Neural cell (in vitro differentiated cells): ENCODE results near the gene CACNA1B. TPM values are rescaled to one million over a fixed set of nuclear protein-coding genes. Genes with fewer than 3 reads are reported as not detected.
"Not testable (repeated sequence)": the region's sequence is repeated elsewhere in the genome, so short reads cannot be mapped to it uniquely, and the experiment has no call there.

Experiments
- H2AFZ ChIP-seq: fragments of 200-600, 300-800 bp; sonication (generic), shearing (Covaris generic); 2 replicates; pipeline ENCODE4 v1.6.0; 2014; ENCODE audit warnings: low read depth, mild to moderate bottlenecking, antibody characterized with exemption, low read length, moderate library complexity
- H3F3A ChIP-seq: fragments of 200-600 bp; shearing (Covaris generic); 2 replicates; pipeline ENCODE4 v1.6.1; 2016; ENCODE audit warnings: mild to moderate bottlenecking, moderate library complexity, mixed read lengths, antibody characterized with exemption, low read length; ENCODE audit not compliant: insufficient read depth, poor library complexity, severe bottlenecking
- H3K27ac ChIP-seq: fragments of 200-600, 300-800 bp; sonication (generic), shearing (Covaris generic); 2 replicates; pipeline ENCODE4 v1.5.1; 2014; ENCODE audit warnings: mild to moderate bottlenecking, low read length, moderate library complexity
- H3K27me3 ChIP-seq: fragments of 300-800, 200-600 bp; sonication (generic), shearing (Covaris generic); 2 replicates; pipeline ENCODE4 v1.6.0; 2014; ENCODE audit warnings: mild to moderate bottlenecking, low read depth, low read length, moderate library complexity; ENCODE audit not compliant: insufficient read depth
- H3K36me3 ChIP-seq: fragments of 300-800, 200-600 bp; sonication (generic), shearing (Covaris generic); 2 replicates; pipeline ENCODE4 v1.5.1; 2014; ENCODE audit warnings: mild to moderate bottlenecking, antibody characterized with exemption, low read length, moderate library complexity; ENCODE audit not compliant: insufficient read depth
- H3K4me2 ChIP-seq: fragments of 300-800, 200-600 bp; sonication (generic), shearing (Covaris generic); 2 replicates; pipeline ENCODE4 v1.6.0; 2014; ENCODE audit warnings: mild to moderate bottlenecking, low read length
- H3K4me3 ChIP-seq: fragments of 300-800, 200-600 bp; sonication (generic), shearing (Covaris generic); 2 replicates; pipeline ENCODE4 v1.5.1; 2014; ENCODE audit warnings: mild to moderate bottlenecking, low read length, moderate library complexity
- H3K79me2 ChIP-seq: fragments of 200-600 bp; shearing (Covaris generic); replicated peaks from 2 replicates; pipeline ENCODE4 v1.6.0; 2014; ENCODE audit warnings: mild to moderate bottlenecking, low read length, moderate library complexity; ENCODE audit not compliant: insufficient read depth
- H3K9ac ChIP-seq: fragments of 300-800, 200-600 bp; sonication (generic), shearing (Covaris generic); 2 replicates; pipeline ENCODE4 v1.6.1; 2016; ENCODE audit warnings: mild to moderate bottlenecking, low read length, mixed read lengths
- H3K9me2 ChIP-seq: fragments of 200-600 bp; shearing (Covaris generic); 2 replicates; pipeline ENCODE4 v1.6.1; 2016; ENCODE audit warnings: mild to moderate bottlenecking, low read length, mixed read lengths; ENCODE audit not compliant: insufficient read depth
- H3K9me3 ChIP-seq: fragments of 200-600, 300-800 bp; sonication (generic), shearing (Covaris generic); 2 replicates; pipeline ENCODE4 v1.6.1; 2016; ENCODE audit warnings: mild to moderate bottlenecking, mixed run types, low read length, moderate library complexity, mixed read lengths
- H4K20me1 ChIP-seq: fragments of 200-600 bp; shearing (Covaris generic); 2 replicates; pipeline ENCODE4 v1.6.1; 2016; ENCODE audit warnings: mild to moderate bottlenecking, mixed run types; ENCODE audit not compliant: insufficient read depth
- EP300 ChIP-seq: fragments of 450-650 bp; conservative IDR thresholded peaks from 2 replicates; pipeline ENCODE4 v1.6.1; 2014; ENCODE audit warnings: antibody characterized with exemption, mild to moderate bottlenecking, moderate library complexity; ENCODE audit not compliant: poor library complexity, severe bottlenecking
- EZH2 ChIP-seq: fragments of 200-600, 300-800 bp; shearing (Covaris generic), sonication (generic); IDR thresholded peaks from 2 replicates; pipeline ENCODE4 v1.6.1; 2014; ENCODE audit warnings: antibody characterized with exemption, low read length, borderline replicate concordance, mild to moderate bottlenecking; ENCODE audit not compliant: insufficient read depth, poor library complexity, severe bottlenecking
- MXI1 ChIP-seq: fragments of 450-650 bp; conservative IDR thresholded peaks from 2 replicates; pipeline ENCODE4 v1.6.1; 2014; ENCODE audit warnings: antibody characterized with exemption, mild to moderate bottlenecking; ENCODE audit not compliant: poor library complexity, severe bottlenecking
- POLR2AphosphoS5 ChIP-seq: IDR thresholded peaks from 2 replicates; pipeline ENCODE4 v1.6.1; 2012
- RAD21 ChIP-seq: fragments of 450-650 bp; conservative IDR thresholded peaks from 2 replicates; pipeline ENCODE4 v1.6.1; 2014; ENCODE audit warnings: antibody characterized with exemption, mild to moderate bottlenecking, moderate library complexity
- SMC3 ChIP-seq: fragments of 450-650 bp; conservative IDR thresholded peaks from 2 replicates; pipeline ENCODE4 v1.6.1; 2014; ENCODE audit warnings: antibody characterized with exemption, mild to moderate bottlenecking, moderate library complexity; ENCODE audit not compliant: poor library complexity
- TAF1 ChIP-seq: IDR thresholded peaks from 2 replicates; pipeline ENCODE4 v1.6.1; 2012; ENCODE audit warnings: low read depth
- polyA plus RNA-seq: library from polyadenylated mRNA; depleted of rRNA; stranded (reverse); fragments of >200 nt; gene quantifications from 2 replicates; pipeline ENCODE4 v1.2.3, GENCODE V29; 2014
- TF ChIP-seq, protein P1 (sequence below): IDR thresholded peaks from 2 replicates; pipeline ENCODE4 v1.6.1; 2012; ENCODE audit warnings: borderline replicate concordance
- TF ChIP-seq, protein P2 (sequence below): fragments of 450-650 bp; IDR thresholded peaks from 2 replicates; pipeline ENCODE4 v1.5.1; 2014; ENCODE audit warnings: antibody characterized with exemption, mild to moderate bottlenecking, moderate library complexity; ENCODE audit not compliant: poor library complexity, severe bottlenecking

The CACNA1B gene
- polyA plus RNA-seq, 1 donor from 2014 or later: 5.8 TPM

DNA sequence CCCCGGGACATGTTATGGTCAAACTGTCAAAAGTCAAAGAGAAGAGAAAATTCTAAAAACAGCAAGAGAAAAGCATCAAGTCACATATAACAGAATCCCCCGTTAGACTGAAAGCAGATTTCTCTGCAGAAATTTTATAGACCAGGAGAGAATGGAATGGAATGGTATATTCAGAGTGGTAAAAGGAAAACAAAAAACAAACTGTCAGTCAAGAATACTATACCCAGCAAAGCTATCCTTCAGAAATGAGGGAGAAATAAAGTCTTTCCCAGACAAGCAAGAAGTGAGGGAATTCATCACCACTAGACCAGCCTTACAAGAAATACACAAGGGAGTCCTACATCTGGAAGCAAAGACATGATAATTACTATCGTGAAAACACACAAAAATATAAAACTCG, 208.0 kb downstream of the CACNA1B start:
- Histone ChIP-seq H3K9ac (no peak overlapping the region), H3K9me3 (peaks cover 4% of the 10 kb centered on the region), H3K27ac (no peak overlapping the region), H3K27me3 (no peaks in the 10 kb centered on the region), H2AFZ (no peak overlapping the region), H3K36me3 (no peaks in the 10 kb centered on the region), H3F3A (no peaks in the 10 kb centered on the region), H4K20me1 (no peaks in the 10 kb centered on the region), H3K4me3 (no peak overlapping the region), H3K9me2 (no peaks in the 10 kb centered on the region), H3K4me2 (no peak overlapping the region), H3K79me2 (no peaks in the 10 kb centered on the region)
- TF ChIP-seq TAF1 (no peak), RAD21 (no peak), EP300 (no peak), SMC3 (no peak), EZH2 (no peak), POLR2AphosphoS5 (no peak), MXI1 (no peak)
- TF ChIP-seq, protein P1, sequence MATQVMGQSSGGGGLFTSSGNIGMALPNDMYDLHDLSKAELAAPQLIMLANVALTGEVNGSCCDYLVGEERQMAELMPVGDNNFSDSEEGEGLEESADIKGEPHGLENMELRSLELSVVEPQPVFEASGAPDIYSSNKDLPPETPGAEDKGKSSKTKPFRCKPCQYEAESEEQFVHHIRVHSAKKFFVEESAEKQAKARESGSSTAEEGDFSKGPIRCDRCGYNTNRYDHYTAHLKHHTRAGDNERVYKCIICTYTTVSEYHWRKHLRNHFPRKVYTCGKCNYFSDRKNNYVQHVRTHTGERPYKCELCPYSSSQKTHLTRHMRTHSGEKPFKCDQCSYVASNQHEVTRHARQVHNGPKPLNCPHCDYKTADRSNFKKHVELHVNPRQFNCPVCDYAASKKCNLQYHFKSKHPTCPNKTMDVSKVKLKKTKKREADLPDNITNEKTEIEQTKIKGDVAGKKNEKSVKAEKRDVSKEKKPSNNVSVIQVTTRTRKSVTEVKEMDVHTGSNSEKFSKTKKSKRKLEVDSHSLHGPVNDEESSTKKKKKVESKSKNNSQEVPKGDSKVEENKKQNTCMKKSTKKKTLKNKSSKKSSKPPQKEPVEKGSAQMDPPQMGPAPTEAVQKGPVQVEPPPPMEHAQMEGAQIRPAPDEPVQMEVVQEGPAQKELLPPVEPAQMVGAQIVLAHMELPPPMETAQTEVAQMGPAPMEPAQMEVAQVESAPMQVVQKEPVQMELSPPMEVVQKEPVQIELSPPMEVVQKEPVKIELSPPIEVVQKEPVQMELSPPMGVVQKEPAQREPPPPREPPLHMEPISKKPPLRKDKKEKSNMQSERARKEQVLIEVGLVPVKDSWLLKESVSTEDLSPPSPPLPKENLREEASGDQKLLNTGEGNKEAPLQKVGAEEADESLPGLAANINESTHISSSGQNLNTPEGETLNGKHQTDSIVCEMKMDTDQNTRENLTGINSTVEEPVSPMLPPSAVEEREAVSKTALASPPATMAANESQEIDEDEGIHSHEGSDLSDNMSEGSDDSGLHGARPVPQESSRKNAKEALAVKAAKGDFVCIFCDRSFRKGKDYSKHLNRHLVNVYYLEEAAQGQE: no peak
- TF ChIP-seq, protein P2, sequence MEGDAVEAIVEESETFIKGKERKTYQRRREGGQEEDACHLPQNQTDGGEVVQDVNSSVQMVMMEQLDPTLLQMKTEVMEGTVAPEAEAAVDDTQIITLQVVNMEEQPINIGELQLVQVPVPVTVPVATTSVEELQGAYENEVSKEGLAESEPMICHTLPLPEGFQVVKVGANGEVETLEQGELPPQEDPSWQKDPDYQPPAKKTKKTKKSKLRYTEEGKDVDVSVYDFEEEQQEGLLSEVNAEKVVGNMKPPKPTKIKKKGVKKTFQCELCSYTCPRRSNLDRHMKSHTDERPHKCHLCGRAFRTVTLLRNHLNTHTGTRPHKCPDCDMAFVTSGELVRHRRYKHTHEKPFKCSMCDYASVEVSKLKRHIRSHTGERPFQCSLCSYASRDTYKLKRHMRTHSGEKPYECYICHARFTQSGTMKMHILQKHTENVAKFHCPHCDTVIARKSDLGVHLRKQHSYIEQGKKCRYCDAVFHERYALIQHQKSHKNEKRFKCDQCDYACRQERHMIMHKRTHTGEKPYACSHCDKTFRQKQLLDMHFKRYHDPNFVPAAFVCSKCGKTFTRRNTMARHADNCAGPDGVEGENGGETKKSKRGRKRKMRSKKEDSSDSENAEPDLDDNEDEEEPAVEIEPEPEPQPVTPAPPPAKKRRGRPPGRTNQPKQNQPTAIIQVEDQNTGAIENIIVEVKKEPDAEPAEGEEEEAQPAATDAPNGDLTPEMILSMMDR: no peak

DNA sequence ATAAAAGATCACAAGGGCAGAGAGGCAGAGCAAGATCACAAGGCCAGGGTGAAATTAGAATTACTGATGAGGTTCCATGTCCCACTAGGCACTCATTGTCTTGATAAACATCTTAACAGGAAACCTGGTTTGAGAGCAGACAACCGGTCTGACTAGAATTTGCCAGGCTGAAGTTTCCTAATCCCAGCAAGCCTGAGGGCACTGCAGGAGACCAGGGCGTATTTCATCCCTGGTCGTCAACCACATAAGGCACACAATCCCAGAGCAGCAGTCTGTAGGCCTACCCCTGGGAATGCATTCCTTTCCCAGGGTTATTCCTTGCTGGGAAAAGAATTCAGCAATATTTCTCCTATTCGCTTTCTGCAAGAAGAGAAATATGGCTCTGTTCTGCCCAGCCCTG, 214.5 kb downstream of the CACNA1B start:
- H3K9ac ChIP-seq, H3K27me3 ChIP-seq, H4K20me1 ChIP-seq, H3K4me3 ChIP-seq, H3K79me2 ChIP-seq, H3F3A ChIP-seq, H2AFZ ChIP-seq, H3K36me3 ChIP-seq, H3K9me2 ChIP-seq, H3K4me2 ChIP-seq, H3K9me3 ChIP-seq, H3K27ac ChIP-seq: not testable (repeated sequence)

DNA sequence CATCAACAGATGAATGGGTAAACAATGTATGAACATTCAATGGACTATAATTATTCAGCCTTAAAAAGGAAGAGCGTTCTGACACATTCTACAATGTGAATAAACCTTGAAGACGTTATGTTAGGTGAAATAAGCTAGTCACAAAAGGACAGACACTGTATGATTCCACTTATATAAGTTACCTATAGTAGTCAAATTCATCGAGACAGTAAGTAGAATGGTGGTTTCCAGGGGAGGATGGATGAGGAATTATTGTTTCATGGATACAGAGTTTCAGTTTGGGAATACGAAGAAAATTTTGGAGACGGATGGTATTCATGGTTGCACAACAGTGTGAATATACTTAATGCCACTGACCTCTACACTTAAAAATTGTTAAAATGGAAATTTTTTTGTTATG, 216.4 kb downstream of the CACNA1B start:
- Histone ChIP-seq H4K20me1 (no peaks in the 10 kb centered on the region), H3K27ac (no peak overlapping the region), H3K9me3 (no peaks in the 10 kb centered on the region), H3K4me2 (no peak overlapping the region), H3K9ac (no peak overlapping the region), H3K36me3 (no peaks in the 10 kb centered on the region), H3K27me3 (no peaks in the 10 kb centered on the region), H3K9me2 (no peaks in the 10 kb centered on the region), H3K4me3 (no peak overlapping the region), H3K79me2 (no peaks in the 10 kb centered on the region), H2AFZ (no peak overlapping the region), H3F3A (no peaks in the 10 kb centered on the region)
- no peak for TF ChIP-seq MXI1
- TF ChIP-seq, protein P1: no peak
- TF ChIP-seq EZH2: no peak
- TF ChIP-seq RAD21: no peak
- TF ChIP-seq, protein P2: no peak
- no peak for TF ChIP-seq EP300
- TF ChIP-seq SMC3: no peak
